Right ventricle myocardium inferior (tissue), 1 donor: ENCODE data around the gene IQGAP2. TPM values are rescaled to one million over a fixed set of nuclear protein-coding genes. Genes with fewer than 3 reads are reported as not detected.
"Not testable (repeated sequence)": the region's sequence is repeated elsewhere in the genome, so short reads cannot be mapped to it uniquely, and the experiment has no call there.

ENCODE experiments used
- ATAC-seq: fragments of 200-7000 bp; cut with Tn5 transposase; one replicate; pipeline ENCODE4 v1.9.1; 2020; ENCODE audit warnings: mild to moderate bottlenecking, moderate library complexity
- DNase-seq: peaks from one replicate; pipeline ENCODE4 v3.0.0; 2021; ENCODE audit errors: missing footprints
- intact Hi-C: fragments of 100-400 bp; cut with DNase I; formaldehyde crosslinking; loops from one replicate; pipeline ENCODE4 v1.11.0; 2022
- total RNA-seq: library from RNA; stranded (reverse); fragmentation: NEBNext Ultra II Directional; extraction: Animal tissue kit (Norgen Biotek cat#: 25700); gene quantifications from one replicate; pipeline ENCODE4 v1.2.1, GENCODE V29; 2021
- donor health status: DM: no; HTN: yes; CAD: no; lungs with severe emphysema.

IQGAP2 gene
- total RNA-seq, 1 donor from 2014 or later = 4.9 TPM

- ATAC-seq (no peak), DNase-seq (no peak)
- intact Hi-C loops = loop anchor here (5.0 to 10.0 kb wide), 2 partner anchors 41 to 71 kb away; partner anchors contain the start of gene F2R
Measured at GRCh38 chr5:76643371-76643770, 240.3 kb downstream of the IQGAP2 start.

- no peak for DNase-seq
- no peak for ATAC-seq
- intact Hi-C loops = loop anchor here (10.0 kb wide), 1 partner anchor 66 kb away; the partner anchor contains the start of gene F2R
Measured at GRCh38 chr5:76649140-76649539, 246.1 kb downstream of the IQGAP2 start.

GRCh38 chr5:76652809-76653414 lies 249.8 kb downstream of the IQGAP2 start:
- ATAC-seq = no peak
- no peak for DNase-seq
- intact Hi-C loops = no loop called here

GRCh38 chr5:76657091-76657490 lies 254.0 kb downstream of the IQGAP2 start:
- ATAC-seq (no peak), DNase-seq (no peak)

GRCh38 chr5:76657683-76658311 lies 254.7 kb downstream of the IQGAP2 start:
- DNase-seq (no peak), ATAC-seq (no peak)
- intact Hi-C loops = no loop called here

More at GRCh38 chr5:76657091-76657490, 254.0 kb downstream of the IQGAP2 start:
- intact Hi-C loops = no loop called here

GRCh38 chr5:76660360-76660759 lies 257.3 kb downstream of the IQGAP2 start:
- no peak for ATAC-seq
- no peak for DNase-seq
- intact Hi-C loops = no loop called here

GRCh38 chr5:76662521-76662920 lies 259.4 kb downstream of the IQGAP2 start:
- DNase-seq = no peak
- no peak for ATAC-seq
- intact Hi-C loops = no loop called here

- ATAC-seq = no peak
Measured at GRCh38 chr5:76663573-76663972, 260.5 kb downstream of the IQGAP2 start.

GRCh38 chr5:76664079-76664478 lies 261.0 kb downstream of the IQGAP2 start:
- no peak for DNase-seq
- no peak for ATAC-seq
- intact Hi-C loops = no loop called here

More at GRCh38 chr5:76663573-76663972, 260.5 kb downstream of the IQGAP2 start:
- DNase-seq = no peak
- intact Hi-C loops = no loop called here

GRCh38 chr5:76667495-76667894 lies 264.4 kb downstream of the IQGAP2 start:
- ATAC-seq = no peak
- intact Hi-C loops = no loop called here
- DNase-seq = no peak

GRCh38 chr5:76669245-76669644 lies 266.2 kb downstream of the IQGAP2 start:
- intact Hi-C loops = no loop called here
- DNase-seq (no peak), ATAC-seq (no peak)

GRCh38 chr5:76670508-76670907 lies 267.4 kb downstream of the IQGAP2 start:
- intact Hi-C loops = no loop called here
- DNase-seq (no peak), ATAC-seq (no peak)

GRCh38 chr5:76672242-76672641 lies 269.2 kb downstream of the IQGAP2 start:
- DNase-seq (no peak), ATAC-seq (no peak)
- intact Hi-C loops = no loop called here

GRCh38 chr5:76673125-76673524 lies 270.0 kb downstream of the IQGAP2 start:
- intact Hi-C loops = no loop called here
- no peak for ATAC-seq
- no peak for DNase-seq

- no peak for DNase-seq
- peak; percentile 74 for ATAC-seq
- intact Hi-C loops = no loop called here
Measured at GRCh38 chr5:76674330-76675066, 271.4 kb downstream of the IQGAP2 start.

GRCh38 chr5:76675364-76675763 lies 272.3 kb downstream of the IQGAP2 start:
- no peak for DNase-seq
- intact Hi-C loops = no loop called here
- ATAC-seq = no peak

GRCh38 chr5:76677849-76678472 lies 274.9 kb downstream of the IQGAP2 start:
- intact Hi-C loops = no loop called here
- ATAC-seq (no peak), DNase-seq (no peak)

GRCh38 chr5:76679231-76679630 lies 276.1 kb downstream of the IQGAP2 start:
- intact Hi-C loops = no loop called here
- DNase-seq (no peak), ATAC-seq (peak; percentile 80)

GRCh38 chr5:76680826-76681225 lies 277.7 kb downstream of the IQGAP2 start:
- intact Hi-C loops, DNase-seq, ATAC-seq: not testable (repeated sequence)
